SU-DHL-6 (cell line): ENCODE measurements around the gene MYO18A.

Experiments used
- CTCF ChIP-seq: fragments of 200-600 bp; sonication (generic); IDR thresholded peaks from one replicate; pipeline ENCODE4 v1.5.1; 2017; ENCODE audit warnings: antibody characterized with exemption, mild to moderate bottlenecking, low read length, moderate library complexity; ENCODE audit not compliant: insufficient read depth, poor library complexity, severe bottlenecking
- EZH2phosphoT487 ChIP-seq: fragments of 200-600 bp; sonication (generic), shearing (Covaris generic); conservative IDR thresholded peaks from 2 replicates; pipeline ENCODE4 v1.6.1; 2018; ENCODE audit warnings: mild to moderate bottlenecking, antibody characterized with exemption, low read length, moderate library complexity, mixed read lengths

GRCh38 chr17:29115961-29116803 lies 64.0 kb downstream of the MYO18A start:
- no peak for TF ChIP-seq CTCF
- no peak for TF ChIP-seq EZH2phosphoT487
